NK-92 (cell line): ENCODE measurements around the gene EIF3K.

Experiments
- DNase-seq: peaks from one replicate; lab custom pipeline; 2025; ENCODE audit not compliant: unreplicated experiment; lab: John Stamatoyannopoulos, UW

Gene EIF3K

GRCh38 chr19:38665950-38666662, 47.1 kb downstream of the EIF3K start:
- DNase-seq: no peak

- DNase-seq: no peak
Measured at GRCh38 chr19:38666663-38667511, 47.9 kb downstream of the EIF3K start.

- no peak for DNase-seq
Measured at GRCh38 chr19:38667661-38668171, 48.7 kb downstream of the EIF3K start.

GRCh38 chr19:38669552-38669951, 50.6 kb downstream of the EIF3K start:
- no peak for DNase-seq

GRCh38 chr19:38670921-38671398, 52.0 kb downstream of the EIF3K start:
- no peak for DNase-seq

GRCh38 chr19:38671654-38672053, 52.7 kb downstream of the EIF3K start:
- DNase-seq: no peak

GRCh38 chr19:38673030-38673429, 54.0 kb downstream of the EIF3K start:
- DNase-seq: no peak

GRCh38 chr19:38674388-38675171, 55.6 kb downstream of the EIF3K start:
- no peak for DNase-seq

GRCh38 chr19:38675611-38676010, 56.6 kb downstream of the EIF3K start:
- no peak for DNase-seq

- DNase-seq: no peak
Measured at GRCh38 chr19:38676023-38676877, 57.3 kb downstream of the EIF3K start.

- no peak for DNase-seq
Measured at GRCh38 chr19:38676878-38677646, 58.1 kb downstream of the EIF3K start.

DNA sequence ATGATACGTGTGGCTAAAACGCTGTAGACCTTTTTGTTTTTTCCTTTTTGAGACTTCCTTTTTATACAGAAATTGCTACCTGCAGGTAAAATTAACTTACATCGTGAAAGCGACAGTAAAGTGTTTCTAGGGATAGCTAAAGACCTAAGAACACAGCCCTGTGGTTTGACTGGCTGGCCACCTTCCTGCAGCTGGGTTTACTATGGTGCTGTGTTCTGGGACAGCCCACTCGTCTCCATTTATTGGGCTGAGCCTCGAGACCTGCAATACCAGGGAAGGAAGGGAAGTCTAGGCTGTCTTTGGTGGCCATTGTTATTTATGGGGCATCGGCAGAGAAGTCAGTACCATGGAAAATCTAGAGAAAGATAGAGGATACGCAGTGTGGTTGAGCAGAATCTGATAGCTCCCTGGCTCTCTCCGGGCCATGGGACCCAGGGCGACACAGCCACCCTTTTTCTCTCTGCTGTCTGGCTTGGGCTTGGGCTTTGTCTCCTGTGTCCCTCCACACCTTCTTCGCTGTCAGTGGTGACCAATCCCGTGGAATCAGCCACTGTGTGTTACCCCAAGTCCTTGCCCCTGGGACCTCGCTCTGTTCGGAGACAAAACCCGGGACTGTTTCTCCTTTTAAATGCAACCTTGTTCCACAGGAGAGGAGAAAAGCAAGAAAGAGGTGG, 59.4 kb downstream of the EIF3K start:
- no peak for DNase-seq

GRCh38 chr19:38678891-38679494, 60.0 kb downstream of the EIF3K start:
- no peak for DNase-seq

GRCh38 chr19:38679839-38680238, 60.9 kb downstream of the EIF3K start:
- no peak for DNase-seq

- no peak for DNase-seq
Measured at GRCh38 chr19:38682195-38682867, 63.3 kb downstream of the EIF3K start.

DNA sequence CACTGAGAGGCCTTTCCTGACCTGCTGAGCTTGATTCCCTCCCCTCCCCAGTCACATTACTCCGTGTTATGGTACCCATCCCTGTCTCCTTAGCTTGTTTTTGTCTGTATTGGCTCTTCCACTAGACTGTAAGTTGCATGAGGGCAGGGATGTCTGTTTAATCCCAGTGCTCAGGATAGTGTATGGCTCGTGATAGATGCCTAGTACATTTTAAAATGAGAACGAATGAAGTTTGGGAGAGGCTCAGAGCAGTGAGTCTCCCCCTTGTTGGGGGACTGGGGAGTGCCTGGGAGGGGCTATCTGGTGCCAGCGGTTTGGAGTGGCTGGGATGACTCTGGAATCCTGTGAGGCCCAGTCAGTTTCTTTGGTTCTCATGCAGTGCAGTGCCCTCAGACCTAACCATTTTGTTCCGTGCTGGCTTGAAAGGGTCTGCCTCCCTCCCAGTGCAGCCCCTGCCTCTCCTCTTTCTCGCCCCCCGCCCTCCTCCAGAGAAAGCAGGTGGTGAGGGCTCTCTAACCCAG, 63.9 kb downstream of the EIF3K start:
- DNase-seq: no peak

GRCh38 chr19:38683393-38684077, 64.5 kb downstream of the EIF3K start:
- no peak for DNase-seq
